AG20443 (cell line): Measurements from ENCODE around the gene PSAPL1.

Experiments
- DNase-seq: peaks from one replicate; pipeline ENCODE4 v3.0.0; 2012; ENCODE audit warnings: low spot score, mixed read lengths

PSAPL1 gene

DNA sequence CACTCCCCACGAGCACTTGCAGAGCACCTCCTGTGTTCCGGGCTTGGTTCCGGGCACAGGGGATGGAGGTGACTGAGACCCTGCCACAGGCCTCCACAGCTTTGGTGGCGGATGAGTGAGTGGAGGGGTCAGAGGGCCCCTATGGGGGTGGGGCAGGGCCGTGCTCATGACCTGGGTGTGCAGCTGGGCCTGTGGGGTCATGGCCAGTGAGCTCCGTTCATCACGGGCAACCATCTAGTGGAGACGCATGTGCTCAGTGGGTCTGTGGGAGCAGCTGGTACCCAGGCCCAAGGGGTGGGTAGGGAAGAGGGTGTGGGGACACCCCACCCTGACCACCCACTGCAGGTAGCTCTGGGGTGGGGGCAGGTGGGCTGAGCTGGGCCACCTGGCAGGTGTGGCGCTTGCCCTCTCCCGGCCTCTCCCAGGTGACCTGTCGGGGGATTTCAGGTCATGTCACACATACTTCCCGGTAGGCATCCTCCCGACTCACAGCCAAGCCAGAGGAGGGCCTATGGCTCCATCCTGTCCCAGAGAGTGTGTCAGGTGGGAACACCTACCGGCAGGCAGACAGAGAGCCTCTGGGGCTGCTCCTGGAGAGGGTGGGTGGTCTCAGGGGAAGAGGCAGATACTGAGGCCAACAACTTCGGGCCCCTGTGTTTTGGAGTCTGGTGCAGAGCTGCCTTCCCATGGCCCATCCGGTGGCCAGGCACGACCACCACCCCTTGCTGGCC is 3.6 kb downstream of the PSAPL1 start:
- no peak for DNase-seq

- DNase-seq, result no peak
These were observed 4.3 kb downstream of the PSAPL1 start for GRCh38 chr4:7430368-7430964.

- DNase-seq, result no peak
These were observed 5.1 kb downstream of the PSAPL1 start for GRCh38 chr4:7429601-7430078.

- no peak for DNase-seq
These were observed 5.7 kb downstream of the PSAPL1 start for GRCh38 chr4:7429069-7429416.

DNA sequence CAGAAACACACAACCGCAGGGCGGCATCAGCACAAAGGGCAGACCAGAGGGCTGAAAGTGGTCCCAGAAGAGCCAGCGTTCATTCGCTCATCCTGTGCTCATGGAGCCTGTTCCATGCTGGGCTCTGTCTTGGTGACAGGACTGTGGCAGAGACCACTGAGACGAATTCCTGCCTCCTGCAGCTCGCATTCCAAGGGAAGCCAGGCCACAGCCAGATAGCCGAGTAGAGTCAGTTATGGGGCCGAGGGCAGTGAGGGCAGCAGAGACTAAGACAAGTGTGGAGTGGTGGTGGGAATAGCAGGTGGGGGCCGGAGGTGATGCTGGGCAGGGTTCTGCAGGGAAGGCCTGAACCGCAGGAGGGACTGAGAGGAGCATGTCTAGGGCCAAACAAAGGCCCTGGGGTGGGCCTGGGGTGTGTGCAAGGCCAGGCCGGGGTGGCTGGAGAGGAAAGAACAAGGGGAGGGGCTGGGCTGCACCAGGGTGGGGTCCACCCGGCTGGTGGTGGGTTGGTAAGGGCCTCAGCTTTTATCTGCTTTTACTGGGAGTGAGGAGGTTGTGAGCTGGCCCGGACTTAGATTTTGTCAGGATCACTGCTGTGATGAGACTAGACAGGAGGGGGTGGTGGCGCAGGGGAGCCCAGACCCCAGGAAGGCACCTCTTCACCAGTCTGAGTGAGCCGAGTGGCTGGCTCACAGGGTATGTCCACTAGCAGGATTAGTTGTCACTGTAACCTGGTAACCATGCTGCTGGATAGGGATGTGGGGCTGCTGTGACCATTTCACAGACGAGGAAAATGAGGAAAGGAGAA is 6.3 kb downstream of the PSAPL1 start:
- no peak for DNase-seq

DNA sequence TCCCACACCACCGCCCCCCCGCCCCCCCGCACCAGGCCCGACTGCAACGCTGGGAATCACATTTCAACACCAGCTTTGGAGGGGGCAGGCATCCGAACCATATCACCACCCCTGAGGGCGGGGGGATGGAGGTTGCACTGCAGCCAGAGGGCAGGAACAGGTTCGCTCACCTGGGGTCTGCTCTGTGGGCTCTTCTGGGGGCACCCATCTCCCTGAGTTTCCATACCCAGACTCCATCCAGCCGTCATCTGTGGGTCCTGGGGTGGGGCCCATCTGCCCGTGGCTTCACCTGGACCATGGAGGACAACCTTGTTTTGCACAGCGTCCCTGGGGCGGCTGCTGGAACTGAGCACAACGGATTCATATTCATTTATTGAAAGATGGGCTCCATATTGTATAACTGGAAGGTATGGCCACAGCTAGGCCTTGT is 6.9 kb downstream of the PSAPL1 start:
- DNase-seq, result no peak

DNA sequence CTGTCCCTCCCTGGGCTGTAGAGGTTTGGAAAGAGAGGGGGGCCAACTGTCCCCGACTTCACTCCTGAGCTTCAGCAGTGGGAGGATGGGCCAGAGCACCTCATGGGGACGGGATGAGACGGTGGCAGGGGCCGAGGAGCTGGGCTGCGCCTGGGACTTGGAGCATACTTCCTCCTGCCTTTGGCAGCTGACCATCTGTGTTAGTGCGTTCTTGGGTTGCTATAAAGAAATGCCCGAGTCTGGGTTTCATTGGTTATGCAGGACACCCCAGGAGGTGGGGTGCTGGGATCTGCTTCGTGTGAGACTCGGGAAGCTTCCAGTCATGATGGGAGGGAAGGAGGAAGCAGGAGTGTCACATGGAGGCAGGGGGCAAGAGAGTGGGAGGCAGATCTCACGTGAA is 7.4 kb downstream of the PSAPL1 start:
- no peak for DNase-seq

DNA sequence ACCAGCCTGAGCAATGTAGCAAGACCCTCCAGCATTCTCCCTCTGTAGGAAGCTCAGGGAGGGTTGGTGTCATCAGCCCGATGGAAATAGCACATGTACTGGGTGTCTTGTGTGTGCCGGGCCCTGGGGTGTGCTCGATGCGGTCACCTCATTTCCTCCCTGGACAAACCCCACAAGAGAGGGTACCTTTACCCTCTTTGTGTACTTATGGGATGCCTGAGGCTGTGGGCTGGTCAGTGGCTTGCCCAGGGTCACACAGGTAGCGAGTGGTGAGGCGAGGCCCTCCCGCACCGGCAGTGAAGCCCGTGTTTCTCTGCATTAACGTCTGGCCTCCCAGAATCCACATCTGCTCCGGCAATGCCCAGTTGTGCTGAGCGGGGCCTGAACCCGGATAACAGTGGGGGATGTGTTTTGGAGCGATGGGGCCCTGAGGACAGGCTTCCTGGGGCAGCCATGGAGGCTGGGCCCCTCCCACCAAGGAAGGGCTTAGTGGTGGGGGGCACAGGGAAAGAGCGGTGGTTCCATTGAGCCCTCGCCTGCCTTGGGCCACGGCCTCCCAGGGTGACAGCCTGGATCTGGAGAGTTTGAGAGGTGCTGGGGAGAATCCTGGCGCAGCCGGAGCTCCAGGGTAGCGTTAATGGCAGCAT is 8.1 kb downstream of the PSAPL1 start:
- DNase-seq, result no peak

DNA sequence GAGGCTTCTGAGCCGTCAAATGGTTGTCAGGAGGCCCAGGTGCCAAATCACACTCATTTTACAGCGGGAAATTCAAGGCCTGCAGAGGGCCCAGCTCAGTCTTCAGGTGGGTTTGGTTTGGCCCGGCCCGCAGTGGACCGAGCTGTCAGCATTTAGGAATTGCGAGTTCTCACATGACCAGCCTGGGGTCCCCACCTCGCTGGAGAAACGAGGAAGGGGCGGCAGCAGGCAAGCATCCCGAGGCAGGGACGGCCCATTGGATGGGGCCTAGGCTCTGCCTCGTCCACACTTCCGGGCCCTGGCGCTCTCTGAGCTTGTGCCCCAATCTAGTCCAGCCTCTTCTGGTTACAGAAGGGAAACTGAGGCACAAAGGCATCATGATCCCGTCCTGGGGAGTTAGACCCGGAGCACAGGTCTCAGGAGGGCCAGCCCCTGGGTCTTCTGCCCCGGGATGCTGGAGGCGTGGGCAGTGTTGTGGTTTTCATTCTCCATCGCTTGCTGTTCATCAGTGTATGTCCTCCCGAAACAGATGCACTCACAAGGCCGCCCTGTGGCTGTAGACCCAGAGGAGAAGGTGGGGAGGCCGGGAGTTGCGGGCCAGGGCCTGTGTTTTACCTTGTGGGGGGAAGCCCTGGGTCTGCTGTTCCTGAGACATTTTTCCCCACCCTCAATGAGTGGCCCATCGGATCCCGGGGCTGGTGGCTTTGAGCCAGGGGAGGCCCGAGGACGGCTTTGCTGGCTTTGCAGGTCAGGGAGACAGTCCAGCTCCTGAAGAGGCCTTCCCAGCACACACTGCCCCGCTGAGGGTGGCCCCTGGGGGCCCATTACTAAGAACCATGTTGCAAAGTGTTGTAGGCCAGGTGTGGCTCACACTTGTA is 8.9 kb downstream of the PSAPL1 start:
- DNase-seq, result no peak

DNA sequence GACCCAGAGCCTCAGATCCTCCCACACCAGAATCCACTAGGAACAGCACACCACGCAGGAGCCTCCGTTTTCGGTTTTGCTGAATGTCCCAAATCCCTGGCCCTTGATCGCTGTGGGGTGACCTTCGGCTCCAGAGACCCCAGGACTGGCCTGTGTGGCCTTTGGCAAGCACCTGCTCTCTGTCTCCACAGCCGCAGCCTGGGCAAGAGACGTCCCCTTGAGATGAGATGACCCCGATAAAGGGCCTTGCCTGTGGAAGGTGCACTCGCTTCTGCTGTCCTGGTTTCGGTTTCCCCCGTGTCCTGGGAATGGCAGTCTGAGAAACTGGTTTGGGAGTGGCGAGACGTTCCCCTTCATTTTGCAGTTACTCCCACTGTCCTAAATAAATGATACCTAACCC is 9.6 kb downstream of the PSAPL1 start:
- DNase-seq, result no peak

- DNase-seq, result no peak
These were observed 10.1 kb downstream of the PSAPL1 start for GRCh38 chr4:7424553-7425111.

- DNase-seq, result peak; percentile 47
These were observed 10.8 kb downstream of the PSAPL1 start for GRCh38 chr4:7423801-7424552.

GRCh38 chr4:7423391-7423790 is 11.3 kb downstream of the PSAPL1 start:
- no peak for DNase-seq

DNA sequence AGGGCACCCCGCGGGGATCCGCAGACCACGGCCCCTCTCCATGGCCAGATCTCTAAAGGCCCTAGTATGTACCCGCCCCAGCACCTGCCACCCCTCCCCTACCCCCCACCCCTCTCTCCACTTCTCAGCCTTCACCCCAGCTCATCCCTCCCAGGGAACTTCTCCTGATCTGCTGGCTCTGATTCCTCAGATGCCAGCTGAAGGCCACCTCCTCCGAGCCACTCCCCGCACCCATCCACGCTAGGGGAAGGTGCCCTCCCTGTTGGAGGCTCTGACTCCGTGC is 11.9 kb downstream of the PSAPL1 start:
- no peak for DNase-seq

DNA sequence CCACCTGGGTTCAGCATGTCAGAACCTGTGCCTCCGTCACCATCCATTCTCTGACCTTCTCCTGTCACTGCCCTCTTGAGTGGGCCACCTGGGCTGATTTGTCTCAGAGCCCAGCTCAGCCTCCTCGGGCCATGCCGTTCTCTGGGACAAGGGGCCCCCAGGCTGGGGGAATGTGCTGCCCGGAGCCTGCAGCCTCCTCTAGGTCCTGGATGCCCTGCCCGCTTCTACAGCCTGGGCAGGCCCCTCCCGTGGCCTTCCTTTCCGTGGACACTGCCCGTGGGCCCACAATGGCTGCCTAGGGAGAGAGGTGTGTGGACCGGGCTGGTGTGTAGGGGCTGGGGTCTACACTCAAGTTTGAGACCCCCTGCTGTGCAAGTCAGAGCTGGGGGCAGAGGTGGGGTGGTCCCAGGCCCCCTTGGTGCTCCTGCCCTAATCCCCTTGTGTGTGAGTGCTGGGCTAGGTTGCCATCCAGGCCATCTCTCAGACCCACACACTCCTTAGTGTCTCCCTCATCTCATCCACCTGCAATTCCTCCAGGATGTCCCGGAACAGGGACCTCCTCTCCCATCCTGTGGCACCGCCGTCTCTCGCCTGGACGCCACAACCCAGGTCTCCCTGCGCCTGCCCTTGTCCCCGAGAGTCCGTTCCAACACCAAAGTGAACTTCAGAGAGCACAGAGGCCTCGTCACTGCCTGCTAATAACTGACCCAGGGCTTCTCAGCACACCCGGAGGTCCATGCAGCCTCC is 12.4 kb downstream of the PSAPL1 start:
- DNase-seq, result no peak

- DNase-seq, result no peak
These were observed 13.2 kb downstream of the PSAPL1 start for GRCh38 chr4:7421356-7422150.

DNA sequence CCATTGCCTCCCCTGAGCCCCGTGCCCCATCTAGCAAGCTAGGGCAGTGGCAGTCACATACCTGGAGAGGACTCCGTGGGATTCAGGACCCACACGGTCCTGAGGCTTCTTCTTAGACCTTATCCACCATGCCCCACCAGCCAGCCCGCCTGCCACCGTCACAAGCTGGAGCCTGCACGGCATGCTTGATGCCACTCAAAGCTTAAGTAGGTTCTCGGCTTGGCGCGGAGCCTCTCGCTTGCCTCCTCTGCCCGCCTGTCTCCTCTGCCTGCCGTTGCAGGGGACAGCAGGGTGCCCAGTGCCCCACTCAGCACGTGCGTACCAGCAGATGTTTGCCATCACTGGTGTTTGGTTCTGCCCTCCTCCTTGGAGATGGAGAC is 14.1 kb downstream of the PSAPL1 start:
- no peak for DNase-seq

DNA sequence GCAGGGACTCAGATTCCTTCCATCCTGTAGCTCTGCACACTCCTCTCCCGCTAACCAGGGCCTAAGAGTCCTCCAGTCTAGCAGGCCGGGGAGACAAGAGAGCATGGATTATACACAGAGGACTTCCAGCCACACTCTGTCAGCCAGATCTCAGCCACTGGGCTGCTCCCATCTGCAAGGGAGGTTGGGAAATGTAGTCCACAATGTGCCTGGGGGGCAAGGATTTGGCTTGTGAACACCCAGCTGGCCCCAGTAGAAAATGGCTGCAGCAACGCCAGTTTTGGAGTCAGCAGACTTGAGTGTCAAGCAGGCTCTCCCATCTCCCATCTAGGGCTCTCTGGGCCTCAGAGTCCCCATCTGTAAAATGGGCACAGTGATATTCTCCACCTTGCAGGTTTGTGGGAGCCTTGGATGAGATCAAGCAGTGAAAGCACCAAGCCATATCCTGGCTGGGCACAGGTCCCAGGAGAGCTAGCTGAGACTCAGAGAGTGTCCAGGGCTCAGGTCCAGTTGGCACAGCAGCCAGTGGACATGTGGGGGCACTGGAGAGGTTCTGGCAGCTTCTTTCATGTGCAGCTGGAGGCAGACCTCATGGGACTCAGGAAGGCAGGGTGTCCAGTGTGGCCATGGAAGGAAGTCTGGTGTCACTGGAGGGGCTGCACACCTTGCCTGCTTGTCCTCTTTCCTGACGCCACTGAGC is 14.6 kb downstream of the PSAPL1 start:
- DNase-seq, result no peak
